Measurements from ENCODE around the gene ELK3.
"Not testable (repeated sequence)": the region's sequence is repeated elsewhere in the genome, so short reads cannot be mapped to it uniquely, and the experiment has no call there.

ELK3 gene

DNA sequence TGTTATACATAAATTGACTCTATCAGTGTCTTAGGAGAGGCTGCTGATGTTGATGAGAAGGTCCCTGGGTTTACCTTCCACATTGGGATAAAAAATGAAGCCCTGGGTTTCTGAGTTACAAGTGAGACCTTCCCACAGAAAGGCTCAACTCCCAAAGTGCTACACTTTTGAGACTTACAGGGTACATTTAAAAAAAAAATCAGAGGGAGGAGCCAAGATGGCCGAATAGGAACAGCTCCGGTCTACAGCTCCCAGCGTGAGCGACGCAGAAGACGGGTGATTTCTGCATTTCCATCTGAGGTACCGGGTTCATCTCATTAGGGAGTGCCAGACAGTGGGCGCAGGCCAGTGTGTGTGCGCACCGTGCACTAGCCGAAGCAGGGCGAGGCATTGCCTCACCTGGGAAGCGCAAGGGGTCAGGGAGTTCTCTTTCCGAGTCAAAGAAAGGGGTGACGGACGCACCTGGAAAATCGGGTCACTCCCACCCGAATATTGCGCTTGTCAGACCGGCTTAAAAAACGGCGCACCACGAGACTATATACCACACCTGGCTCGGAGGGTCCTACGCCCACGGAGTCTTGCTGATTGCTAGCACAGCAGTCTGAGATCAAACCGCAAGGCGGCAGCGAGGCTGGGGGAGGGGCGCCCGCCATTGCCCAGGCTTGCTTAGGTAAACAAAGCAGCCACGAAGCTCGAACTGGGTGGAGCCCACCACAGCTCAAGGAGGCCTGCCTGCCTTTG is 121.7 kb downstream of the ELK3 start:
- not testable (repeated sequence) for DNase-seq

DNA sequence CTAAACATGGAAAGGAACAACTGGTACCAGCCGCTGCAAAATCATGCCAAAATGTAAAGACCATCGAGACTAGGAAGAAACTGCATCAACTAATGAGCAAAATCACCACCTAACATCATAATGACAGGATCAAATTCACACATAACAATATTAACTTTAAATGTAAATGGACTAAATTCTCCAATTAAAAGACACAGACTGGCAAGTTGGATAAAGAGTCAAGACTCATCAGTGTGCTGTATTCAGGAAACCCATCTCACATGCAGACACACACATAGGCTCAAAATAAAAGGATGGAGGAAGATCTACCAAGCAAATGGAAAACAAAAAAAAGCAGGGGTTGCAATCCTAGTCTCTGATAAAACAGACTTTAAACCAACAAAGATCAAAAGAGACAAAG is 123.6 kb downstream of the ELK3 start:
- not testable (repeated sequence) for DNase-seq

Measured in stimulated activated CD4-positive, alpha-beta T cell treated with anti-CD3 and anti-CD28 coated beads, Interleukin-2, amount 100 ng/mL, for 48 hours (primary cell).